Heart right ventricle (tissue), 16 donors: Measurements from ENCODE around the gene TSKU. TPM values are rescaled to one million over a fixed set of nuclear protein-coding genes. Genes with fewer than 3 reads are reported as not detected.
A peak's percentile ranks its signal among the peaks of the same experiment; 100 is the strongest.
"Not testable (repeated sequence)": the region's sequence is repeated elsewhere in the genome, so short reads cannot be mapped to it uniquely, and the experiment has no call there.

Source experiments
- ATAC-seq, 8 donors: fragments of 200-7000 bp; cut with Tn5 transposase; one replicate each; pipeline ENCODE4 v1.9.1; 2020; ENCODE audit warnings: mild to moderate bottlenecking in 8 of 8, moderate library complexity in 8 of 8, moderate number of reproducible peaks in 1 of 8
- DNase-seq, 2 donors: peaks; one replicate each; pipeline ENCODE4 v3.0.0-alpha.2; 2020
- H3K27ac ChIP-seq, 10 donors: fragments of 200-600 bp; sonication (generic) in 2 of 10; one replicate each; pipeline versions ENCODE4 v1.5.0 to v1.8.0; 2020 to 2022; ENCODE audit warnings: mild to moderate bottlenecking in 3 of 10
- H3K27me3 ChIP-seq, 7 donors: fragments of 200-600 bp; one replicate each; pipeline ENCODE4 v1.8.0; 2021 to 2022; ENCODE audit warnings: mild to moderate bottlenecking in 2 of 7
- H3K36me3 ChIP-seq, 9 donors: fragments of 200-600 bp; sonication (generic) in 1 of 9; one replicate each; pipeline versions ENCODE4 v1.5.0 to v1.8.0; 2020 to 2022; ENCODE audit warnings: mild to moderate bottlenecking in 2 of 9
- H3K4me1 ChIP-seq, 9 donors: fragments of 200-600 bp; sonication (generic) in 1 of 9; one replicate each; pipeline versions ENCODE4 v1.5.0 to v1.8.0; 2020 to 2022; ENCODE audit warnings: mild to moderate bottlenecking in 4 of 9
- H3K4me3 ChIP-seq, 10 donors: fragments of 200-600 bp; sonication (generic) in 2 of 10; one replicate each; pipeline versions ENCODE4 v1.5.0 to v1.8.0; 2020 to 2022; ENCODE audit warnings: mild to moderate bottlenecking in 7 of 10, moderate library complexity in 2 of 10
- H3K9me3 ChIP-seq, 11 donors: fragments of 200-600 bp in 10 of 11; sonication (generic) in 2 of 11; one replicate each; pipeline versions ENCODE4 v1.5.0 to v1.8.0; 2013 to 2022; ENCODE audit warnings: mild to moderate bottlenecking in 2 of 11, control low read depth in 1 of 11, moderate library complexity in 1 of 11
- CTCF ChIP-seq, 9 donors: fragments of 200-600 bp; sonication (generic) in 2 of 9; IDR thresholded peaks; one replicate each; pipeline versions ENCODE4 v1.5.0 to v1.8.0; 2021 to 2022; ENCODE audit warnings: antibody characterized with exemption in 9 of 9, mild to moderate bottlenecking in 5 of 9, moderate library complexity in 1 of 9
- WGBS, 2 donors: extraction: QIAGEN DNeasy Blood & Tissue Kit; methylation state at CpG; one replicate each; pipeline ENCODE4 v1.1.7; 2013; ENCODE audit warnings: inconsistent platforms in 1 of 2; 5-methylcytosine and 5-hydroxymethylcytosine counted together
- intact Hi-C, 10 donors: fragments of 100-400 bp; cut with DNase I; formaldehyde crosslinking; loops; one replicate each; pipeline versions ENCODE4 v1.11.1 to v1.14.2; 2022
- polyA plus RNA-seq, 2 donors: library from polyadenylated mRNA; stranded (reverse); fragments of 200-250 nt; gene quantifications; one replicate each; pipeline ENCODE4 v1.2.3, GENCODE V29; 2013
- total RNA-seq, 10 donors: library from RNA; stranded (reverse); fragmentation: NEBNext Ultra II Directional in 3 of 10; extraction: Animal tissue kit (Norgen Biotek cat#: 25700) in 3 of 10; gene quantifications; one replicate each; pipeline versions ENCODE4 v1.2.1 to v1.2.4, GENCODE V29; 2021 to 2023
- donor health status: Arrhythmogenic right ventricular cardiomyopathy.
- donor health status: ischemic (EF 13 %, LVEDD 7.1; RV severe dilation, severe dysfunction).
- donor health status: healthy with polysubstance abuse.
- donor health status: DM: no; HTN: yes; CAD: no.
- donor health status: DM: no; HTN: no; CAD: no.
- donor health status: ischemic (EF 25% LVEDD 6.9; RV normal size, moderate dysfunction).
- donor health status: ischemic (EF 25% LVEDD 5.7; RV mildly dilated, moderate dysfunction).
- donor health status: healthy.
- donor health status: DM: yes; HTN: yes; CAD: no.
- donor health status: Ischemic cardiomyopathy.
- donor health status: ischemic (EF 35%, LVEDD 5.7; RV mildly dilated, moderate dysfunction).
- donor health status: nonischemic (EF 11% LVEDD 7.7; RV severe dilation, severe dysfunction).
- donor health status: DM: yes; HTN: yes; CAD: no.
- donor health status: PGD.
- donor health status: ischemic (EF 29% LVEDD 5.4; RV normal size, mild dysfunction).
- donor health status: nonischemic (EF 23%, LVEDD 6.1; RV moderate dilation, normal function).

TSKU gene
- total and polyA plus RNA-seq, 12 donors: 3.0 to 21.9 (median 6.8) TPM

GRCh38 chr11:76825726-76826396, 42.7 kb downstream of the TSKU start:
- peak overlapping the region in 7 of 10 donors; percentile 76 to 95 (median 90) for H3K27ac ChIP-seq
- H3K9me3 ChIP-seq: no peaks in the 10 kb centered on the region
- ATAC-seq: no peak
- H3K4me3 ChIP-seq: no peak overlapping the region
- peaks cover 0 to 32% (median 22%) of the 10 kb centered on the region in 9 donors for H3K4me1 ChIP-seq
- H3K27me3 ChIP-seq: no peaks in the 10 kb centered on the region
- intact Hi-C loops: no loop called here
- no peak for DNase-seq
- TF ChIP-seq CTCF (IDR thresholded peaks at IDR 0.05): no peak
- no peaks in the 10 kb centered on the region for H3K36me3 ChIP-seq
- 82 to 84% methylated on average over 1 of the region's 1 CpG for WGBS, 2 donors

- WGBS, 2 donors: 86 to 90% methylated on average over 2 to 3 of the region's 3 CpGs
- H3K9me3 ChIP-seq, intact Hi-C loops, H3K27ac ChIP-seq, ATAC-seq, DNase-seq, H3K36me3 ChIP-seq, H3K27me3 ChIP-seq, H3K4me3 ChIP-seq: not testable (repeated sequence)
- H3K4me1 ChIP-seq: peaks cover 0 to 37% (median 22%) of the 10 kb centered on the region in 9 donors
These were observed 43.4 kb downstream of the TSKU start for GRCh38 chr11:76826508-76826907.

GRCh38 chr11:76827005-76827404, 43.8 kb downstream of the TSKU start:
- intact Hi-C loops, DNase-seq: not testable (repeated sequence)

GRCh38 chr11:76830639-76831327, 47.6 kb downstream of the TSKU start:
- no peak for DNase-seq

More at GRCh38 chr11:76827005-76827404, 43.8 kb downstream of the TSKU start:
- ATAC-seq, H3K27me3 ChIP-seq, H3K9me3 ChIP-seq, H3K4me3 ChIP-seq, H3K27ac ChIP-seq, H3K36me3 ChIP-seq: not testable (repeated sequence)
- peaks cover 0 to 40% (median 22%) of the 10 kb centered on the region in 9 donors for H3K4me1 ChIP-seq

More at GRCh38 chr11:76830639-76831327, 47.6 kb downstream of the TSKU start:
- H3K27me3 ChIP-seq: no peaks in the 10 kb centered on the region
- no peak for TF ChIP-seq CTCF (IDR thresholded peaks at IDR 0.05)
- 68 to 72% methylated on average over 9 of the region's 9 CpGs for WGBS, 2 donors
- intact Hi-C loops: no loop called here
- no peaks in the 10 kb centered on the region for H3K9me3 ChIP-seq
- H3K27ac ChIP-seq: no peak overlapping the region
- no peaks in the 10 kb centered on the region for H3K36me3 ChIP-seq
- ATAC-seq: peak in 2 of 8 donors; percentile 27 to 30
- H3K4me3 ChIP-seq: no peak overlapping the region
- H3K4me1 ChIP-seq: peaks cover 0 to 28% (median 3%) of the 10 kb centered on the region in 9 donors
